Measurements from ENCODE around the gene REV3L.
A peak's percentile ranks its signal among the peaks of the same experiment; 100 is the strongest.

Gene REV3L

GRCh38 chr6:111471958-111472357, 11.1 kb downstream of the REV3L start:
- no peaks in the 10 kb centered on the region for H3K27me3 ChIP-seq (ENCODE audit: low read depth)
- DNase-seq (ENCODE audit: low spot score in 2 of 2), result no peak
- no peak overlapping the region for H3K4me3 ChIP-seq
- H3K4me1 ChIP-seq, result peaks cover 12% of the 10 kb centered on the region
- in situ Hi-C loops (cut with MboI; ENCODE audit: low sequenced_read_pairs), result no loop called here
- H3K36me3 ChIP-seq (replicated peaks), result no peaks in the 10 kb centered on the region; the same call in 1 of the 2 replicates
- H3K9me3 ChIP-seq, result no peaks in the 10 kb centered on the region

- Histone ChIP-seq H3K27me3 (ENCODE audit: low read depth) (no peaks in the 10 kb centered on the region), H3K36me3 (replicated peaks) (no peaks in the 10 kb centered on the region; the same call in 1 of the 2 replicates), H3K4me1 (peaks cover 12% of the 10 kb centered on the region), H3K4me3 (no peak overlapping the region), H3K9me3 (no peaks in the 10 kb centered on the region)
- in situ Hi-C loops (cut with MboI; ENCODE audit: low sequenced_read_pairs), result no loop called here
- DNase-seq (ENCODE audit: low spot score in 2 of 2), result no peak
These were observed 11.5 kb downstream of the REV3L start for GRCh38 chr6:111471533-111471932.

- no peaks in the 10 kb centered on the region for H3K27me3 ChIP-seq (ENCODE audit: low read depth)
- DNase-seq (ENCODE audit: low spot score in 2 of 2), result peak in 1 of 2 experiments; percentile 45
- peaks cover 12% of the 10 kb centered on the region for H3K4me1 ChIP-seq
- no peaks in the 10 kb centered on the region for H3K9me3 ChIP-seq
- no peaks in the 10 kb centered on the region; the same call in 1 of the 2 replicates for H3K36me3 ChIP-seq (replicated peaks)
- in situ Hi-C loops (cut with MboI; ENCODE audit: low sequenced_read_pairs), result no loop called here
- no peak overlapping the region for H3K4me3 ChIP-seq
These were observed 12.0 kb downstream of the REV3L start for GRCh38 chr6:111470991-111471390.

GRCh38 chr6:111469543-111469942, 13.5 kb downstream of the REV3L start:
- no peak overlapping the region for H3K4me3 ChIP-seq
- H3K9me3 ChIP-seq, result no peaks in the 10 kb centered on the region

GRCh38 chr6:111468329-111469012, 14.5 kb downstream of the REV3L start:
- DNase-seq (ENCODE audit: low spot score in 2 of 2), result no peak
- H3K27me3 ChIP-seq (ENCODE audit: low read depth), result no peaks in the 10 kb centered on the region
- no peak overlapping the region for H3K4me3 ChIP-seq
- no peaks in the 10 kb centered on the region for H3K9me3 ChIP-seq
- H3K4me1 ChIP-seq, result peaks cover 12% of the 10 kb centered on the region
- in situ Hi-C loops (cut with MboI; ENCODE audit: low sequenced_read_pairs), result no loop called here
- H3K36me3 ChIP-seq (replicated peaks), result no peaks in the 10 kb centered on the region; the same call in 1 of the 2 replicates

More at GRCh38 chr6:111469543-111469942, 13.5 kb downstream of the REV3L start:
- in situ Hi-C loops (cut with MboI; ENCODE audit: low sequenced_read_pairs), result no loop called here
- no peaks in the 10 kb centered on the region for H3K27me3 ChIP-seq (ENCODE audit: low read depth)
- DNase-seq (ENCODE audit: low spot score in 2 of 2), result no peak
- peaks cover 12% of the 10 kb centered on the region for H3K4me1 ChIP-seq
- H3K36me3 ChIP-seq (replicated peaks), result no peaks in the 10 kb centered on the region; the same call in 1 of the 2 replicates

- Histone ChIP-seq H3K27me3 (ENCODE audit: low read depth) (no peaks in the 10 kb centered on the region), H3K36me3 (replicated peaks) (no peaks in the 10 kb centered on the region), H3K9me3 (no peaks in the 10 kb centered on the region), H3K4me3 (no peak overlapping the region), H3K4me1 (no peaks in the 10 kb centered on the region)
- no peak for DNase-seq (ENCODE audit: low spot score in 2 of 2)
- in situ Hi-C loops (cut with MboI; ENCODE audit: low sequenced_read_pairs), result no loop called here
These were observed 18.8 kb downstream of the REV3L start for GRCh38 chr6:111464184-111464583.

- in situ Hi-C loops (cut with MboI; ENCODE audit: low sequenced_read_pairs), result no loop called here
- no peaks in the 10 kb centered on the region for H3K36me3 ChIP-seq (replicated peaks)
- H3K4me1 ChIP-seq, result no peaks in the 10 kb centered on the region
- H3K27me3 ChIP-seq (ENCODE audit: low read depth), result no peaks in the 10 kb centered on the region
- H3K9me3 ChIP-seq, result no peaks in the 10 kb centered on the region
- no peak for DNase-seq (ENCODE audit: low spot score in 2 of 2)
- H3K4me3 ChIP-seq, result no peak overlapping the region
These were observed 20.1 kb downstream of the REV3L start for GRCh38 chr6:111462770-111463391.

- Histone ChIP-seq H3K36me3 (replicated peaks) (no peaks in the 10 kb centered on the region), H3K4me3 (no peak overlapping the region), H3K9me3 (no peaks in the 10 kb centered on the region), H3K27me3 (ENCODE audit: low read depth) (no peaks in the 10 kb centered on the region), H3K4me1 (no peaks in the 10 kb centered on the region)
- DNase-seq (ENCODE audit: low spot score in 2 of 2), result no peak
- in situ Hi-C loops (cut with MboI; ENCODE audit: low sequenced_read_pairs), result no loop called here
These were observed 21.2 kb downstream of the REV3L start for GRCh38 chr6:111461860-111462259.

GRCh38 chr6:111458670-111459232, 24.3 kb downstream of the REV3L start:
- H3K36me3 ChIP-seq (replicated peaks), result no peaks in the 10 kb centered on the region
- in situ Hi-C loops (cut with MboI; ENCODE audit: low sequenced_read_pairs), result no loop called here
- no peaks in the 10 kb centered on the region for H3K9me3 ChIP-seq
- no peaks in the 10 kb centered on the region for H3K27me3 ChIP-seq (ENCODE audit: low read depth)
- no peak for DNase-seq (ENCODE audit: low spot score in 2 of 2)
- no peak overlapping the region for H3K4me3 ChIP-seq
- no peaks in the 10 kb centered on the region for H3K4me1 ChIP-seq

DNA sequence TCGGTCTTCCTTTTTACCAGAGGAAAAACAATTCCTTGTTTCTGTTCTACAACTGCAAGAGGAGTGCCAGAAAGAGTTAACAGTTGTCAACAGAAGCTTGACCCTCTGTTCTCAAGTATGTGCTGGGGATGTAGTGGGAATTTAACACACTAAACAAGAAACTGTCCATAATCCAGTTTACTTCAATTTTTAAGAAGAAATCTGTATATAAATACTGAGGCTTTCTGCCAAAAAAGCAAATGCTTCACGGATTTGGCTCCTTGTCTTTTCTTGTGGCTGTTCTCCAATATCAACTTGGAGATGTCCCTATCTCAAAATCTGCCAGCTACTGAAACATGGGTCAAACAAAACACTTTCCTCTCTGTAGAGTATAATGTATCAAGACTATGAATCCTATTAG, 26.8 kb downstream of the REV3L start:
- no peaks in the 10 kb centered on the region for H3K36me3 ChIP-seq (replicated peaks)
- no peaks in the 10 kb centered on the region for H3K27me3 ChIP-seq (ENCODE audit: low read depth)
- in situ Hi-C loops (cut with MboI; ENCODE audit: low sequenced_read_pairs), result no loop called here
- H3K4me1 ChIP-seq, result peaks cover 4% of the 10 kb centered on the region
- no peaks in the 10 kb centered on the region for H3K9me3 ChIP-seq
- no peak for DNase-seq (ENCODE audit: low spot score in 2 of 2)
- no peak overlapping the region for H3K4me3 ChIP-seq

DNA sequence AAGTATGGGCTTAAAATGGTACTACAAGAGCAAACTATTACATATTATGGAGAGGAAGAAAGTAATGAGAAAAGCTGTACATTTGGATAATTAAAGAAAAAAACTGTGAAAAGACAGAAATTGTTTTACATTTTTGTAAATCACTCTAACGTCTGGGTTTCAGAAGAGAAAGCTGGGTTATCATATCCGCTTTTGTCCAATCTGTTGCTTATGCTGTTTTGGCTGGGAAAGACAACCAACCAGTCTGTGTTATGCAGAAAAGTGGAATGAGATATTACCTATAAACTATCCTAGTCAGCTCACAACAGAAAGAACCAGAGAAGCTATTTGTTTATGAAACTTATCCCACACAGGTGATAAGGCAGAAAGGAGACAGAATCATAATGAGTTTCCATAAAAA, 32.4 kb downstream of the REV3L start:
- DNase-seq (ENCODE audit: low spot score in 2 of 2), result no peak
- H3K4me1 ChIP-seq, result peaks cover 14% of the 10 kb centered on the region
- no peaks in the 10 kb centered on the region for H3K9me3 ChIP-seq
- no peak overlapping the region for H3K4me3 ChIP-seq
- no peaks in the 10 kb centered on the region for H3K36me3 ChIP-seq (replicated peaks)
- in situ Hi-C loops (cut with MboI; ENCODE audit: low sequenced_read_pairs), result no loop called here
- H3K27me3 ChIP-seq (ENCODE audit: low read depth), result no peaks in the 10 kb centered on the region

GRCh38 chr6:111450087-111450486, 32.9 kb downstream of the REV3L start:
- in situ Hi-C loops (cut with MboI; ENCODE audit: low sequenced_read_pairs), result no loop called here
- DNase-seq (ENCODE audit: low spot score in 2 of 2), result no peak
- no peaks in the 10 kb centered on the region for H3K27me3 ChIP-seq (ENCODE audit: low read depth)
- no peaks in the 10 kb centered on the region for H3K9me3 ChIP-seq
- no peaks in the 10 kb centered on the region for H3K36me3 ChIP-seq (replicated peaks)
- no peak overlapping the region for H3K4me3 ChIP-seq
- H3K4me1 ChIP-seq, result peaks cover 14% of the 10 kb centered on the region

DNA sequence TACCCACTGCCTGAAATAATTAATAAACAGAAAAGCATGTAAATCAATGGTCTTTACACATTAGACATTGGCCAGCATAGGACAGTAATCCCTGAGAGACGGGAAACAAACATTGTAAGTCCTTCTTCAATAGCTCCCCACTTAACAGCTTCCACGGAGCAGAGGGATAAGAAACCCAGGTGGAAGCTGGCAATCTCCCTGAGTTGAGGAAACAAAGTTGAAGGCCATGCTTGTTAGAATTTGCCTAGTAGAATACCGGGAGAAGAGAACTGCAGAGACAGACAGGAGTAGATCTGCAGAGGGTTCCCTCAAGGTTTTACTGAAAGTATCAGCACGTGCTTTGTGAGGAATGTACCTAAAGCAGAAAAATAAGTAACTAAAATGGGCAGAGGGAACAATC, 33.9 kb downstream of the REV3L start:
- Histone ChIP-seq H3K36me3 (replicated peaks) (no peaks in the 10 kb centered on the region), H3K27me3 (ENCODE audit: low read depth) (no peaks in the 10 kb centered on the region), H3K4me3 (no peak overlapping the region), H3K4me1 (peaks cover 14% of the 10 kb centered on the region), H3K9me3 (no peaks in the 10 kb centered on the region)
- DNase-seq (ENCODE audit: low spot score in 2 of 2), result no peak
- in situ Hi-C loops (cut with MboI; ENCODE audit: low sequenced_read_pairs), result no loop called here

- no peaks in the 10 kb centered on the region for H3K36me3 ChIP-seq (replicated peaks)
- H3K27me3 ChIP-seq (ENCODE audit: low read depth), result no peaks in the 10 kb centered on the region
- in situ Hi-C loops (cut with MboI; ENCODE audit: low sequenced_read_pairs), result no loop called here
- no peaks in the 10 kb centered on the region for H3K9me3 ChIP-seq
- peaks cover 14% of the 10 kb centered on the region for H3K4me1 ChIP-seq
- H3K4me3 ChIP-seq, result no peak overlapping the region
- no peak for DNase-seq (ENCODE audit: low spot score in 2 of 2)
These were observed 36.0 kb downstream of the REV3L start for GRCh38 chr6:111447051-111447450.

All from HAP-1 (cell line).